NCI-H1694 (cell line): ENCODE data around the gene NFIA.
"Not testable (repeated sequence)": the region's sequence is repeated elsewhere in the genome, so short reads cannot be mapped to it uniquely, and the experiment has no call there.

Experiments used
- DNase-seq: peaks from one replicate; lab custom pipeline; 2025; lab: John Stamatoyannopoulos, UW

Gene NFIA

DNA sequence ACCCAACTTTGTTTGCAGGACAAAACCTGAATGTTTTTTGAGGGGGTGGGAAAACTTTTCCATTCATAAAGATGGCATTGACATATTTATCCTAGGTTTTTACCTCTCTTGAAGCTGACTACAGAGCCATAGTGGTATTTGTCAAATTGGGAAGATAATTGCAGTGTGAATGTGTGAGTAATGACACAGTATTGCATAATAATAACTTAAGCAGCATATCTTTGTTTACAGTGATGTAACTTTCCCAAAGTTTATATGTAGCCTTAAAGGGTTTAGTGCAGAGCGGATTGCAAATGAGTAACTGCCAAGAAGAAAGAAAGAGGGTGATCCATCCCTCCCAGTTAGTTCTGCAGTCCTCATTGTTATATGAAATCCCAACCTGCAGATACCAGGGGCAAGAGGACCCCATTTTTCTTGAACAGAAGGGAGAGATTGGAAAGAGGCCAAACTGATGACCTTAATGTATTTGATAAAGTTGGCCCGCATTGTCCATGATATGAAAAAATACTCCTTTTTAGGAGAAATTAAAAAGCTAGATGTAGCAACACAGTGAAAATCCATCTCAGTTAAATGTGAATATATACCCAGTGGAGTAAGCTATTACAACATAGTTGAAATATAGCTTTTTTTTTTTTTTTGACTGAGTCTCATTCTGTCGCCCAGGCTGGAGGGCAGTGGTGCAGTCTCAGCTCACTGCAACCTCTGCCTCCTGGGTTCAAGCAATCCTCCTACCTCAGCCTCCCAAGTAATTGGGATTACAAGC is 23.7 kb upstream of the NFIA start:
- no peak for DNase-seq

DNA sequence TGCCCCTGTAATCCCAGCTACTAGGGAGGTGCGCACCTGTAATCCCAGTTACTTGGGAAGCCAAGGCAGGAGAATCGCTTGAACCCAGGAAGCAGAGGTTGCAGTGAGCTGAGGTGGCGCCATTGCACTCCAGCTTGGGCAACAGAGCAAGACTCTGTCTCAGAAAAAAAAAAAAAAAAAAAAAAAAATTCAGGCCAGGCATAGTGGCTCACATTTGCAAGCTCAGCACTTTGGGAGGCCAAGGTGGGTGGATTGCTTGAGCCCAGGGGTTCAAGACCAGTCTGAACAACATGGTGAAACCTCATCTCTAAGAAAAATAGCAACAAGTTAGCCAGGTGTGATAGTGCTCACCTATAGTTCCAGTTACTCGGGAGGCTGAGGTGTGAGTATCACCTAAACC is 20.8 kb upstream of the NFIA start:
- not testable (repeated sequence) for DNase-seq

DNA sequence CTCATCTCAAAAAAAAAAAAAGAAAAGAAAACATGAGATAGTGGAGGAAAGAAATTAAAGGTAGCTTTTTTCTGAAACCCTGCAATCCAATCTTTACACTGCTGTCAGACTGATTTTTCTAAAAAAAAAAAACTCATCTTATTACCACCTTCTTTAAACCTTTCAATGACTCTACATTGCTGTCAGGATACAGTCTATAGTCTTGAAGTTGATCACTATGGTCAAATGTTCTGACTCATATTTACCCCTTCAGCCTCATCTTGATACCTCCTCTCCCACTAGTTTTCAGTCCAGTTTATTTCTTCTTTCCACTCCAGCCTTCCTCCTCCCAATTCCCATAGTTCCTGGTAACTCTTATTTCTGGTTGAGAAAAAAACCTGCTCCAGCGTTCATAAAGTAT is 17.7 kb upstream of the NFIA start:
- no peak for DNase-seq

DNA sequence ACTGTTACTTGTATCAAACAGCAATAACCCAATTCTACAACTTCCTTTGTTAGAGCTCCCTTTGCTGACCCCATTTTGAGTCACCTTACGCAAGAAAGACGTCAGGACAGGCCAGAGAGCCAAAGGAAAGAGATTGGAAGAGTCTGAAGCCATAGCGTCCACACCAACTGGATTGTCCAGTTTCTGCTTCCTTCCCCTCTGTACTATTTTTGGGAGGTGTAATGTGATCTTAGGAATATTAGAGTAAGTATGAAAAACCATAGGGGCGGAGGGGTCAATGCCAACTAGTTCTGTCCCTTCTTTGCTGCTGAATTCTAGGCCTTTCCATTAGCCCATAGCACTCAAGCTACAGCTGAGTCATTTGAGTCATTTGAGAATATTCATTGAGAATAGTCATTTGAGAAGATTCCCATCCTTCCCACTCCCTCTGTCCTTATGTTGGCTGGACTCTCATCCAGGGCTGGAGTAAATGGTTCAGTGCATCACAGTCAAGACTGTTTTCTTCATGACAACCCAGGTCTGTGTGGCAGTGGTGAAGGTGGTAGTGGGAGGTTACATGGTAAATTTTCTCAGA is 14.8 kb upstream of the NFIA start:
- no peak for DNase-seq

DNA sequence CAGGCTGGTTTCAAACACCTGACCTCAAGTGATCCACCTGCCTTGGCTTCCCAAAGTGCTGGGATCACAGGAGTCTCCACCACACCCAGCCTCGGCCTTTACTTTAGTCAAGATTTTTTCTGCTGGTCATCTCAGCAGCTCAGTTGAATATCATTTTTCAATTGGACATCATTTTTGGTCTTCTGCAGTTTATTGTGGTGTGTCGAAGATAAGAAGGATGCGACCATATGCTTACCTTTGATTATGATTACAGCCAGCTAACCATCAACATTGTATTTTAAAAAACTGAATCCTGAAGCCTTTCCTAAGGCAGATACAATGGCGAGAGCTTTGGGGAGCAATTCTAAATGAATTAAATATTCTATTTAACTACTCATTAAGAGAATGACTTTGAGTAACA is 12.3 kb upstream of the NFIA start:
- DNase-seq: no peak

DNA sequence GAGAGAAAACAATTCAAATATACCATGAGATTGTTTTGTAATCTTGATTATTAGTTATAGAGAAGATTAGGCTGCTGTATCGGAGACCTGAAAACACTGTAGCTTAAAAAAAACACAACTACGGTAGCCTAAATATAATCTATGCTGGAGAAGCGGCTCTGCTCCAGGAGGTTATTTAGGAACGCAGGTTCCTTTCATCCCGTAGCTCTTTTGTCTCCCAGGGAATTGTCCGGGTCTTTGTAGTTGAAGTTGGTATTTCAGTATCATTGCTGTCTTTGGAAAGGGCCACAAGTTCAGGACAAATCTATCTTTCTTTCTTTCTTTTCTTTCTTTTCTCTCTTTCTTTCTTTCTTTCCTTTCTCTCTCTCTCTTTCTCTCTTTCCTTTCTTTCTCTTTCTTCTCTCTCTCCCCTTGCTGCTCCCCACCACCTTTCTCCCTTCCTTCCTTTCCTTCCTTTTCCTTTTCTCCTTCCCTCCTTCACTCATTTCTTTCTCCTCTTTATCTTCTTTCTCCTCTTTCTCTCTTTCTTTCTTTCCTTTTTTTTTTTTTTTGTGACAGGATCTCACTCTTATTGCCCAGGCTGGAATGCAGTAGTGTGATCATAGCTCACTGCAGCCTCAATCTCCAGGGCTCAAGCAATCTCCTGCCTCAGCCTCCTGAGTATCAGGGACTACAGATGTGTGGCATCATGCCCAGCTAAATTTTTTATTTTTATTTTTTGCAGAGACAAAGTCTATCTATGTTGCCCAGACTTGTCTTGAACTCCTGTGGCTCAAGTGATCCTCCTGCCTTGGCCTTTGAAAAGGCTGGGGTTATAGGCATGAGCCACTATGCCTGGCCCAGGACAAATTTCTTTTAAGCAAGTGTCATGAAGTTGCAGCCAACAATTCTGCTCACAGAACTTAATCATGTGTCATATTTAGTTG is 10.9 kb upstream of the NFIA start:
- no peak for DNase-seq

DNA sequence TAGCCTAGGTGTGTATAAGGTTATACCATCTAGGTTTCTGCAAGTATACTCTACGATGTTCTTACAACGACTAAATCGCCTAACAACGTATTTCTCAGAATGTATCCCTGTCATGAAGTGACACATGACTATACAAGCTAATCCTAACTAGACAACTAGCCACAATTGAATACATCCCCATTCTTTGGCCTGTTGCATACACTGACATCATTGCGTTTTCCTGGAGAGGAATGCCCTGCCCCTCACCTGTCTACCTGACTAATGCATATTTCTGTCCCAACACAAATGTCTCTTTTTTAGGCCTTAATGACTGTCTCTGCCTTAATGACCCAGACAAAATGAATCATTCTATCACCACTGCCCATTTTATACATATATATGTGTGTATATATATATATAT is 8.5 kb upstream of the NFIA start:
- no peak for DNase-seq

DNA sequence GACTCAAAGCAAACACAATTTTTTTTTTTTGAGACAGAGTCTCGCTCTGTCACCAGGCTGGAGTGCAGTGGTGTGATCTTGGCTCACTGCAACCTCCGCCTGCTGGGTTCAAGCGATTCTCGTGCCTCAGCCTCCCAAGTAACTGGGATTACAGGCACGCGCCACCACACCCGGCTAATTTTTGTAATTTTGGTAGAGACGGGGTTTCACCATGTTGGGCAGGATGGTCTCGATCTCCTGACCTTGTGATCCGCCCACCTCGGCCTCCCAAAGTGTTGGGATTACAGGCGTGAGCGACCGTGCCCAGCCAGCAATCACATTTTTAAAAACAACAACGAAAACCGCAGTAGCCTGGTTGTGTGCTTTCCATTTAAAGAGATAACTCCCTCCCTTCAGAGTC is 6.5 kb upstream of the NFIA start:
- DNase-seq: not testable (repeated sequence)

DNA sequence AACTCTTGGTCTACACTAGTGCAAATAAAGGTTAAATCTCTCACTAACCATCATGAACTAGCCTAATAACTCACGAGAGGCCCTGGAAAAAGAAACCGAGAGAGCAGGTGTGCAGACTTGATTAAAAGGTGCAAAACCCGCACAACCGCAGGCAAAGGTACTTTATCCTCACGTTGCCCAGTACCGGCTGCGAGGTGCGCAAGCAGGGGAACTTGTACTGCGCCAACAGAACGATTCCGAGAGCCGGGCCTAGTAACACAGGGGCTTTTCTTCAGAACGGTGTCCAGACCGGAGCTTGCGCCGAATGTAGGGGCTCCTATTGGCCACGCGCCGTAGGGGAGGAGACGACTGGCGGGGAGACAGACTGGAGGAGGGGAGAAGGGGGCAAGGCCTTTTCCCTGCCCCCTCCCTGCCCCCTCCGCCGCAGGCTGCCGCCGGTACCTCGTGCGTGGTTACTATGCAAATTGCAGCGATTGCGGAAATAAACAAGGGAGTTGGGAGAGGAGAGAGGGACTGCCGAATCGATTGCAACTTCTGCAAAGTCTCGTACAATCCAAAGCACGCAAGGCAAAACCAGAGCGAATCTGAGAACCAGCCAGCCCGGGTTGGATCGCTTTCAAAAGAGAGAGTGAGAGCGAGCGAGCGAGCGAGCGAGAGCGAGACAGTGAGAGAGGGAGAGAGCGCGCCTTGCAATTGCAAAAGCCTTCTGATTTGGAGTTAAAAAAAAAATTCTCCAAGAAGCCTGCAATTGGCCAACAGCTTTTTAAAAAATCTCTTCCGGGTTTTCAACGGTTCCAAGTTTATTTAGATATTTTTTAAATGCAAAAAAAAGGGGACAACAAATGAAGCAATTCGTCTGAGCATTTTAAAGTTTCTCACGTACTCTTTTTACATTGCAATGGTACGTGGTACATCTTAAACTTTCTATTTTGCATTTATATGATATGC is 5.4 kb upstream of the NFIA start:
- peak; percentile 87 for DNase-seq

DNA sequence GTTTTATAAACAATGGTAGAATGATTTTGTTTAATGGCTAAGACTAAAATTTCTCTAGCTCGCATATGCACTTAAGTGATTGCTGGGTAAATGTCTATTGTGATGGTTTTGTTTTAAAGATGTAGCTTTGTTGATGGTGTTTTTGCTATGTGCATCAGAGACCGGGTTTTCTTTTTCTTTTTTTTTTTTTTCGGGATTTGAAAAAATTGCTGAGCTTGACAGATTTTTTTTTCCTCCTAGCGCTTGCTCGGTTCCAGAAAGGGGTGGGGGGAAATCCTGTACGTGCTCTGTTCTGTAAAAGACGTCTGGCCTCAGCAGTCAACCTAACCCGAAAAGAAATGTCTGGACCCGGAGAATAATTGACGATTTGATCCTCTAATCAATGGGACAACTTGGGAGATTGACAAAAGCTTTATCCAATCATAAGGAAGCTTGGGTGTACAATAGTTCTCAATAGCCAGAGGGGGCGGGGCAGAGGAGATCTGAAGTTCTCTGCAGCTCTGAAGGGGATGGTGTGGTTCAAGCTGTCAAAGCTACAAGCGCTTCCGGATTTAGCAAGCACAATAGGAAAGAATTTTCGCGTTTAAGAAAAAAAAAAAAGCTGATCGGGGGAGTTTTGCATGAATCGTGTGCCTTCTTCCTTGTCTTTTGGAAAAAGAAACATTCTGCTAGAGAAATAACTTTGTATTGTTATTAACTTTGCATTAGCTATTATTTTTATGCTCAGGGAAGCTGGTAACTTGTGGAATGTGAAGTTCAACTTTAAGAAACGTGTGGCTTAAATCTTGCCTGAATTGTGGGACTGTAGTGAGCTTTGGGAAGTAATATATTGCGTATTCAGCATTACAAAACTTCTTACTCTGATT is 4.5 kb upstream of the NFIA start:
- peak; percentile 99 for DNase-seq

DNA sequence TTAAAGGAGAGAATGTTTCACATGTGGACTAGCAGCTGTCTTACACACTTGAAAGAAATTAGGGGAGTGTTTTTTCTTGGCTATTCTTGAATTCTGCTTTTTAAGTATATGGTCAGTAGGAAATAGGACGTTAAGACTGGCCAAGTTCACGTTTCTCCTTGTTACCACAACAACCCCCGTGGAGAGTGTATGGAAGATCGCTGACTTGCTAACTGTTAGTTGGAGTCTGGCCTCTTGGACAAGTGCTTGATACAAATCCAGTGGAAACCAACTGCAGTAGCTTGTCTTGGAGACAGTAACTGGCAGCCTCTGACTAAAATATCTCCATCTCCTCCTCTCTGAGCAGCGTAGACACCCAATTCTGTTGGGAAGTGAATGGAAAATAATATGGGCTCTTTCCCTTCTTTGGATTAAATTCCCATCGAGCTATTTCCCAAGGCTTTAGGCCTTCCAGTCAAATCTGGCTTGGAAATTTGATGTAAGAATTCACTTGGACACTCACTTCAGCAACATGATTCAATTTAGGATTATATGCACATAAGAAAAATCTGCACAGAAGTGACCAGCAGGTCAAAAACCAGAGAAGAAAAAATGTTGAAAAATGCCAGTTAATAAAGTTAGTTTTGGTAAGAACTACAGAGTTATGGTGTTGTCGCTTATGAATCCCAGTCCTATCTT is 3.6 kb upstream of the NFIA start:
- DNase-seq: no peak

DNA sequence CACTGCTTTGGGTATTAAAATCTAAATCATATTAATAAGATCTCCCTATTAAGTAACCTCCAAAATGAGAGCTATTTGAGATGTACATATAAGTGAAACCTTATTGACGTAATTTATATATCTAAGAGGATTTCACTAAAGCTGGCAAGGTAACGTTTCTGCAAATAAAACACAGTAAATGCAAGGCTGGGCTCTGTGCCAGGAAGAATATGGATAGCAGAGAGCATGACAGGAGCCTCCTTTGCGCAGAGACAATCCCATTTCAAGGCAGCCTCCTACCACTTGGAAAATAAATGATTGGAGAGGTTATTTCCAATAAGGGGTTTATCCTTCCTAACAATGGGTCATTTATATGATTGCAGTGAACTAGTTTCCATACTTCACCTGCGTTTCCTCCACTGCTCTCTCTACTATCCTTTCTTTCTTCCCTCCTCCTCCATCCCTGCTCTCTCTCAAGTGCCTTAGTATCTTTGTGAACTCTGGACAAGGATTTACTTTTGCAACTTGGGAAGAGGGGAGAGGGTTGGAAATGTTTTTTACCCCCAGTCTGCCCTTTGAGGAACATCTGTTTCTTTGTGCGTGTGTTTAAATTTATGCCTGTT is 3.0 kb upstream of the NFIA start:
- no peak for DNase-seq

DNA sequence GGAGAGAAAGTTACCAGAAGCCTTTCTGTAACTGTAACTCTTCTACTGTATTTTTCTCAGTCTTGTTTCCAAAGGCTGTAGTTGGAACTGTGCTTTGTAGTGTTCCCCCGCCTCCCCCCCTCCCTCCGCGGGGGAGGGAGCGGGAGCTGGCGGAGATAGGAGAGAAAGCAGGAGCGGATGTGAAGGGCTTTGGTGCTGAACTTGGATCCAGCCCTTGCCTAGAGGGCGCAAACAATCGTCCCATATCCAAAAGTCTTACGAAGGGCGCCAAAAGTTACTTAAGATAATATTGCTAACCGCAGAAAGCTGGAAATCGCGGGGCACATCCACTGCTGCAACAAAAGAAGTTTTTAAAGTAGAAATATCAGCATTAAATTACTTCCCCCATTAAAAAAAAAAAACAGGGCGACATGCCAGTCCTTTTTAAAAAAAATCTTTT is 2.4 kb upstream of the NFIA start:
- DNase-seq: peak; percentile 52

DNA sequence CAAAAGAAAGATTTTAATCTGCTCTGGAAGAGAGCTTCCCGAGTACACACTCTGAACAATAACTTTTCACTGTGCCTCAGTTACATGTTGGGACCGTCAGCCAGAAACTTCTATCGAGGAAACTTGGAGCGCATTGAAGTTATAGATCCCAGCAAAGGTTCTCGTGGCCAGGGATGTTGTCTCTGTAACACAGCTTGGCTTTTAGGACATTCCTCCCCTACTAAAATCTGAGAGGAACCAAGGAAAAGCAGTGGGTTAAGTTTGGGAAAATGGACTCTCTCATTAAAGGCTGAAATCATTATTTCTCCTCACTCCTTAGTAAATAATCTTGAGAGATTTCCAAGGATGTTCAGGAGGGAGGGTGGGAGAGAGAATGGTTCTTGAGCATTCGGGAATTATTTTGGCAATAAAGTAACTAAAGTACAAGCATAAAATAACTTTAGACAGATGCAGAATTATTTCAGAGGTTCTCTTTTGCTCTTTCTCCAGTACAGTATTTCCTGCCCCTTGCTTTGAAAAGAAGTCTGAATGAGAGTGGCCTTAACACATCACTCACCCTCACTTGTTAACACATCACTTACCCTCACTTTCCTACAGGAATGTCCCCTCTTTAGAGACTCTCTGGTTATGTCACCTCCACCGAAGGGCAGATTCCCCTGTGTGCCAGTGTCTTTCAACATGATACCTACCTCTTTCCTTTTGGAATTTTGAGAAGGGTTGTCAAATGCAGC is 1.8 kb upstream of the NFIA start:
- no peak for DNase-seq

DNA sequence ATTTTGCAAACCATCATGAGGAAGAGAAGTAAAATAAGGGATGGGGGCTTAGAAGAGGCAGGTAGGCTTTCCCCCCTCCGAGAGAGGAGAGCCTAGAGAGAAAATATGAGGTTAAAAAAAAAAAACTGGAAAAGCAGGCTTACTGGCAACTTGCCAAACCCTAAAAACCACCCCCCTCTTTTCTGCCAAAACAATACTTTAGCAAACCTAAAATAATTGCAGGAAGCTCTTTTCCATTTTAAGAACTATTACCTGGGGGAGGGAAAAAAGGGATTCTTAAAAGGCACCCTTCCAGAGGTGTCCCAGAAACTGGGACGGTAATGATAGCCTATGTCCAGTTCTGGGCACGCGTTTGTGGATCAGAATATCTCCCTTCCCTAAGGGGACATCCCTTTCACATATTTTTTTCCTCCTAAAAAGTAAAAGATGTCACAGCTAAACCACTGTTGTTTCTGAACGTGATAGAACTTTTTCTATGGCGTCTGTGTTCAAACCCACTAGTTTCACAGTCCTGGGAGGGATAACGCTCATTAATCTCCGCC is 1.1 kb upstream of the NFIA start:
- no peak for DNase-seq

DNA sequence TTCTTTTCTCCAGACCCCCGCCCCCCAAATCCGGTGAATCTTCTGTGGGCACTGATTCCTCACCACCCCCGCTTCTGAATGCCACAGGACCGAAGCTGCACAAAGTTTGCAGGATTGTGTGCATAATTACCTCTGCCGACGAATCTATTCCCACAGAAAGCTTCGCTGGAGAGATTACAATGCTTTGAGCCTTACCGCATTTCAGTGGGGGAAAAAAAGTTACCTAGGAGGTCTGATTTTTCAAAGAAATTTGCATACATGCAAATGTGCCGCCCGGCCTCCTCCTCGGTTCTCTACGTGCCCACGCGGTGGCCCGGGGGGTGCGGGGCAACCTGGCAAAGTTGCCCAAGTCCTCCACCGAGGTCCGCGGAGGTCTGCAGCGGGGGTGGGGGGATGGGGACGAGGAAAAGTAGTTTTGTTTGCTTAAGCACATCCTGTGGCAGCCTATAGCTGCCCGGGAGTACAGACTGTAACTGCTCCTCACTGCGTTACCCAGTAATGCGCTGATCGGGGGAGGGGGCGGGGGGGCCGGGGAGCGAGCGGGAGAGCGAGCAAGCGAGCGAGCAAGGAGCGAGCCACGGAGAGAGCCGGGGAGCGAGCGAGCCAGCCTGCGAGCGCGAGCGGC is 563 bp upstream of the NFIA start:
- DNase-seq: peak; percentile 46

DNA sequence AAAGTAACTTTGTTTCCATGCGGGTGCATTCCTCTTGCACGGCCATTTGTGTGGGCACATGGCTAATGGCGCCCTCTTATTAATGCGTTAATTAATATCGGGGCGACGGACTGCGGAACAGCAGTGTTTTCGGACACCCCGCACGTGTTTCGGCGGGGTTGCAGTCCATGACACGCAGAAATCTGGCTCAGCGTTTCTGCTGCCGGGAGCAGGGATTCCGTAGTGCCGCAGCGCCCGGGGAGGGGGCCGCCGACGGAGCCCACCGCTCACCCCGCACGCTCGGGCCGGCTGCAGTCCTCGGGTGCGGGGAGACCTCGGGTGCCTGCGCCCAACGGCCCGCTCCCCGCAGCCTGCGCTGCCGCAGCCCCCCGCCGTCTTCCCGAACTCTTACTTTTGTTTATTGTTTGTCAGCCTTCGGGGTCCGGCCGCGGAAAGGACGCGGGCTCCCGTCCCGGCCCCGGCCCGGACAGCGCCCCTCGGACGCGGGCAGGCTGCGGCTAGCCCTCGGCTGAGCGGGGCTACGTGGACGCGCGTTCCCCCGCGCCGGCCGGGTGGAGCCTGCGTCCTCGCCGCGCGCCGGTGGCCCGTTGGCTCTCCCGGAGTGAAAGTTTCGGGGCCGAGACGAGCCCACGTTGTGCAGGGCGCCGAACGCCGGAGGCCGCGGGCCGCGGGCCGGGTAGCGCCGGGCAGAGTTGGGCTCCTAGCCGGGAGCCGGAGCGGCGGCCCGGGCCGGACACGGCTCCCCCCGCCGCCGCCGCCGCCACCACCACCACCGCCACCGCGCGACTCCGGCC is 849 bp downstream of the NFIA start:
- DNase-seq: no peak
